Activated CD8-positive, alpha-beta memory T cell treated with anti-CD3 and anti-CD28 coated beads, Interleukin-2, amount 10 ng/mL, durations not matched to agents 7 days and 5 days (primary cell): ENCODE measurements around the gene RFT1. TPM values are rescaled to one million over a fixed set of nuclear protein-coding genes. Genes with fewer than 3 reads are reported as not detected.

Source experiments
- ATAC-seq: fragments of 150-1000 bp; cut with Tn5 transposase; one replicate; pipeline ENCODE4 v1.10.0; 2021; ENCODE audit warnings: moderate library complexity
- CTCF ChIA-PET: fragments of 350-600 bp; sonication (Branson Sonifier 250); formaldehyde crosslinking; loops from one replicate; lab custom pipeline; 2021; ENCODE audit warnings: antibody characterized with exemption; lab: Charles Lee
- DNase-seq: peaks from one replicate; pipeline ENCODE4 v3.0.0-alpha.2; 2020
- H3K27ac Mint-ChIP-seq: one replicate; pipeline ENCODE4 v1.8.0; 2021; ENCODE audit warnings: mild to moderate bottlenecking, mixed read lengths
- H3K27me3 Mint-ChIP-seq: one replicate; pipeline ENCODE4 v1.8.0; 2021; ENCODE audit warnings: mixed read lengths
- H3K36me3 Mint-ChIP-seq: one replicate; pipeline ENCODE4 v1.8.0; 2021; ENCODE audit warnings: mild to moderate bottlenecking, mixed read lengths
- H3K4me1 Mint-ChIP-seq: one replicate; pipeline ENCODE4 v1.8.0; 2021; ENCODE audit warnings: mixed read lengths
- H3K4me3 Mint-ChIP-seq: one replicate; pipeline ENCODE4 v1.8.0; 2021; ENCODE audit warnings: mild to moderate bottlenecking, moderate library complexity, mixed read lengths
- H3K9me3 Mint-ChIP-seq: one replicate; pipeline ENCODE4 v1.8.0; 2022; ENCODE audit warnings: low read depth, mixed read lengths
- total RNA-seq, 2 experiments: library from RNA; stranded (reverse); gene quantifications; one replicate each; pipeline ENCODE4 v1.2.3, GENCODE V29; 2021

Gene RFT1
- total RNA-seq, 2 experiments from 2014 or later: 32.4 to 38.3 TPM

- ATAC-seq: no peak
- H3K27me3 Mint-ChIP-seq: no peaks in the 10 kb centered on the region
- no peaks in the 10 kb centered on the region for H3K9me3 Mint-ChIP-seq
- no peak for DNase-seq
- H3K27ac Mint-ChIP-seq: peak overlapping the region; percentile 89
- H3K4me1 Mint-ChIP-seq: peaks cover 41% of the 10 kb centered on the region
- peaks cover 37% of the 10 kb centered on the region for H3K36me3 Mint-ChIP-seq
- no peak overlapping the region for H3K4me3 Mint-ChIP-seq
- CTCF ChIA-PET: interaction anchor here (1.0 to 2.0 kb wide), 5 partner anchors 8 to 146 kb away, joined by 3 to 7 read pairs (median 4); no protein-coding TSS in a partner anchor
Observed at GRCh38 chr3:53103397-53104296, 26.6 kb downstream of the RFT1 start.

- no peaks in the 10 kb centered on the region for H3K27me3 Mint-ChIP-seq
- DNase-seq: peak; percentile 65
- no peaks in the 10 kb centered on the region for H3K9me3 Mint-ChIP-seq
- H3K4me1 Mint-ChIP-seq: peaks cover 39% of the 10 kb centered on the region
- ATAC-seq: peak; percentile 99
- peak overlapping the region; percentile 89 for H3K27ac Mint-ChIP-seq
- peaks cover 37% of the 10 kb centered on the region for H3K36me3 Mint-ChIP-seq
- CTCF ChIA-PET: interaction anchor here (1.1 to 2.0 kb wide), 3 partner anchors 12 to 93 kb away, joined by 3 to 7 read pairs (median 4); no protein-coding TSS in a partner anchor
- H3K4me3 Mint-ChIP-seq: peak overlapping the region; percentile 48
Observed at GRCh38 chr3:53102601-53103147, 27.6 kb downstream of the RFT1 start.

GRCh38 chr3:53101956-53102355, 28.3 kb downstream of the RFT1 start:
- CTCF ChIA-PET: interaction anchor here (0.7 to 2.0 kb wide), 4 partner anchors 12 to 172 kb away, joined by 3 to 7 read pairs (median 4); no protein-coding TSS in a partner anchor
- Mint-ChIP-seq H3K27ac (peak overlapping the region; percentile 89), H3K36me3 (peaks cover 37% of the 10 kb centered on the region), H3K27me3 (no peaks in the 10 kb centered on the region), H3K4me1 (peaks cover 37% of the 10 kb centered on the region), H3K4me3 (peak overlapping the region; percentile 48), H3K9me3 (no peaks in the 10 kb centered on the region)
- DNase-seq: no peak
- no peak for ATAC-seq

- peak overlapping the region; percentile 43 for H3K27ac Mint-ChIP-seq
- CTCF ChIA-PET: interaction anchor here (2.0 kb wide), 1 partner anchor 13 kb away, joined by 7 read pairs; no protein-coding TSS in a partner anchor
Observed at GRCh38 chr3:53100818-53101466, 29.3 kb downstream of the RFT1 start.

GRCh38 chr3:53097887-53098286, 32.3 kb downstream of the RFT1 start:
- H3K27ac Mint-ChIP-seq: no peak overlapping the region
- ATAC-seq: no peak
- H3K9me3 Mint-ChIP-seq: no peaks in the 10 kb centered on the region

More at GRCh38 chr3:53100818-53101466, 29.3 kb downstream of the RFT1 start:
- H3K27me3 Mint-ChIP-seq: no peaks in the 10 kb centered on the region
- H3K4me3 Mint-ChIP-seq: no peak overlapping the region
- ATAC-seq: no peak
- DNase-seq: no peak
- no peaks in the 10 kb centered on the region for H3K9me3 Mint-ChIP-seq
- H3K36me3 Mint-ChIP-seq: peaks cover 35% of the 10 kb centered on the region
- peaks cover 37% of the 10 kb centered on the region for H3K4me1 Mint-ChIP-seq

GRCh38 chr3:53092942-53093341, 37.3 kb downstream of the RFT1 start:
- Mint-ChIP-seq H3K4me3 (no peak overlapping the region), H3K27me3 (no peaks in the 10 kb centered on the region), H3K27ac (peak overlapping the region; percentile 26), H3K4me1 (no peaks in the 10 kb centered on the region), H3K9me3 (no peaks in the 10 kb centered on the region), H3K36me3 (peaks cover 2% of the 10 kb centered on the region)
- CTCF ChIA-PET: no interaction called here
- DNase-seq: no peak
- no peak for ATAC-seq

More at GRCh38 chr3:53097887-53098286, 32.3 kb downstream of the RFT1 start:
- no peaks in the 10 kb centered on the region for H3K27me3 Mint-ChIP-seq
- peaks cover 15% of the 10 kb centered on the region for H3K4me1 Mint-ChIP-seq
- DNase-seq: no peak
- H3K36me3 Mint-ChIP-seq: peaks cover 20% of the 10 kb centered on the region
- CTCF ChIA-PET: interaction anchor here (1.0 to 1.2 kb wide), 3 partner anchors 16 to 51 kb away, joined by 3 read pairs; no protein-coding TSS in a partner anchor
- no peak overlapping the region for H3K4me3 Mint-ChIP-seq

GRCh38 chr3:53092216-53092615, 38.0 kb downstream of the RFT1 start:
- Mint-ChIP-seq H3K4me1 (no peaks in the 10 kb centered on the region), H3K9me3 (no peaks in the 10 kb centered on the region), H3K27me3 (no peaks in the 10 kb centered on the region), H3K36me3 (peaks cover 2% of the 10 kb centered on the region), H3K4me3 (no peak overlapping the region), H3K27ac (no peak overlapping the region)
- CTCF ChIA-PET: no interaction called here
- ATAC-seq: no peak
- no peak for DNase-seq

GRCh38 chr3:53091011-53091410, 39.2 kb downstream of the RFT1 start:
- Mint-ChIP-seq H3K4me3 (no peak overlapping the region), H3K36me3 (peaks cover 2% of the 10 kb centered on the region), H3K27ac (no peak overlapping the region), H3K4me1 (no peaks in the 10 kb centered on the region), H3K9me3 (no peaks in the 10 kb centered on the region), H3K27me3 (no peaks in the 10 kb centered on the region)
- CTCF ChIA-PET: no interaction called here
- no peak for ATAC-seq
- no peak for DNase-seq

- peaks cover 2% of the 10 kb centered on the region for H3K36me3 Mint-ChIP-seq
- DNase-seq (no peak), ATAC-seq (no peak)
- no peaks in the 10 kb centered on the region for H3K9me3 Mint-ChIP-seq
- H3K27me3 Mint-ChIP-seq: no peaks in the 10 kb centered on the region
- no peak overlapping the region for H3K4me3 Mint-ChIP-seq
- no peaks in the 10 kb centered on the region for H3K4me1 Mint-ChIP-seq
- CTCF ChIA-PET: no interaction called here
- no peak overlapping the region for H3K27ac Mint-ChIP-seq
Observed at GRCh38 chr3:53089511-53089910, 40.7 kb downstream of the RFT1 start.

GRCh38 chr3:53085476-53085875, 44.8 kb downstream of the RFT1 start:
- CTCF ChIA-PET: no interaction called here
- no peaks in the 10 kb centered on the region for H3K4me1 Mint-ChIP-seq
- DNase-seq (no peak), ATAC-seq (no peak)
- H3K36me3 Mint-ChIP-seq: no peaks in the 10 kb centered on the region
- H3K4me3 Mint-ChIP-seq: no peak overlapping the region
- no peaks in the 10 kb centered on the region for H3K9me3 Mint-ChIP-seq
- H3K27ac Mint-ChIP-seq: no peak overlapping the region
- H3K27me3 Mint-ChIP-seq: no peaks in the 10 kb centered on the region

GRCh38 chr3:53084310-53085001, 45.8 kb downstream of the RFT1 start:
- no peaks in the 10 kb centered on the region for H3K27me3 Mint-ChIP-seq
- DNase-seq: no peak
- ATAC-seq: no peak
- H3K36me3 Mint-ChIP-seq: no peaks in the 10 kb centered on the region
- CTCF ChIA-PET: no interaction called here
- no peaks in the 10 kb centered on the region for H3K4me1 Mint-ChIP-seq
- H3K4me3 Mint-ChIP-seq: no peak overlapping the region
- H3K27ac Mint-ChIP-seq: no peak overlapping the region
- H3K9me3 Mint-ChIP-seq: no peaks in the 10 kb centered on the region

- Mint-ChIP-seq H3K4me1 (no peaks in the 10 kb centered on the region), H3K27ac (no peak overlapping the region), H3K27me3 (no peaks in the 10 kb centered on the region), H3K36me3 (no peaks in the 10 kb centered on the region), H3K4me3 (no peak overlapping the region), H3K9me3 (no peaks in the 10 kb centered on the region)
- ATAC-seq (no peak), DNase-seq (no peak)
- CTCF ChIA-PET: no interaction called here
Observed at GRCh38 chr3:53083949-53084309, 46.3 kb downstream of the RFT1 start.

- no peak overlapping the region for H3K4me3 Mint-ChIP-seq
- DNase-seq: no peak
- H3K27me3 Mint-ChIP-seq: no peaks in the 10 kb centered on the region
- H3K27ac Mint-ChIP-seq: no peak overlapping the region
- no peaks in the 10 kb centered on the region for H3K4me1 Mint-ChIP-seq
- no peaks in the 10 kb centered on the region for H3K36me3 Mint-ChIP-seq
- CTCF ChIA-PET: no interaction called here
- H3K9me3 Mint-ChIP-seq: no peaks in the 10 kb centered on the region
- ATAC-seq: no peak
Observed at GRCh38 chr3:53083521-53083920, 46.7 kb downstream of the RFT1 start.
